ENCODE results near the gene AHNAK.

- no peak for TF ChIP-seq POLR2AphosphoS5 (IDR thresholded peaks at IDR 0.05; ENCODE audit: low read depth, low read length)
- TF ChIP-seq REST (IDR thresholded peaks at IDR 0.05; ENCODE audit: insufficient read depth in 1 of 2, low read depth in 2 of 2, low read length in 2 of 2) = no peak
- no peak for TF ChIP-seq TAF1 (IDR thresholded peaks at IDR 0.05; ENCODE audit: borderline replicate concordance, insufficient read depth, low read length)
- 0 out of 2 replicates have a peak, but pooled peaks have one; percentile 33 for TF ChIP-seq SIN3A (IDR thresholded peaks at IDR 0.05; ENCODE audit: borderline replicate concordance, insufficient read depth, low read length)
Observed at GRCh38 chr11:62555464-62556107, 9.0 kb upstream of the AHNAK start.
